NCI-H2081 treated with DMSO at 0.1 percent for 48 hours (cell line): ENCODE measurements around the gene SLC43A1.
"Not testable (repeated sequence)": the region's sequence is repeated elsewhere in the genome, so short reads cannot be mapped to it uniquely, and the experiment has no call there.

Experiments
- DNase-seq: peaks from one replicate; lab custom pipeline; 2025; lab: John Stamatoyannopoulos, UW

The SLC43A1 gene

GRCh38 chr11:57515332-57516060 is at the start of gene SLC43A1:
Gene SLC43A1, minus strand, starts transcription at chr11:57515702. Its CDS starts 1,591 bp downstream, at chr11:57514111.
- no peak for DNase-seq

GRCh38 chr11:57562596-57562995 is 47.1 kb upstream of the SLC43A1 start:
- DNase-seq = no peak

GRCh38 chr11:57560146-57560545 is 44.6 kb upstream of the SLC43A1 start:
- no peak for DNase-seq

DNA sequence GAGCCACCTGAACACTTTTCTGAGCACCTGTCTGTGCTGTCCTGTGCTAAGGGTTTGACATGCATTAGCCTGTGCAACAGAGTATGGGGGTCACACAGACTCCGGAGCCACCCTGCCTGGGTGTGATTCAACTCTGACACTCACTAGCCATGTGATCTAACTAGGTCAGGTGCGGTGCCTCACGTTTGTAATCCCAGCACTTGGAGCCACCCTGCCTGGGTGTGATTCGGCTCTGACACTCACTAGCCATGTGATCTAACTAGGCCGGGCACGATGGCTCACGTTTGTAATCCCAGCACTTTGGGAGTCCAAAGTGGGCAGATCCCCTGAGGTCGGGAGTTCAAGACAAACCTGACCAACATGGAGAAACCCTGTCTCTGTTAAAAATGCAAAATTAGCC is 40.5 kb upstream of the SLC43A1 start:
- DNase-seq = no peak

- no peak for DNase-seq
Observed at GRCh38 chr11:57555393-57555792, 39.9 kb upstream of the SLC43A1 start.

DNA sequence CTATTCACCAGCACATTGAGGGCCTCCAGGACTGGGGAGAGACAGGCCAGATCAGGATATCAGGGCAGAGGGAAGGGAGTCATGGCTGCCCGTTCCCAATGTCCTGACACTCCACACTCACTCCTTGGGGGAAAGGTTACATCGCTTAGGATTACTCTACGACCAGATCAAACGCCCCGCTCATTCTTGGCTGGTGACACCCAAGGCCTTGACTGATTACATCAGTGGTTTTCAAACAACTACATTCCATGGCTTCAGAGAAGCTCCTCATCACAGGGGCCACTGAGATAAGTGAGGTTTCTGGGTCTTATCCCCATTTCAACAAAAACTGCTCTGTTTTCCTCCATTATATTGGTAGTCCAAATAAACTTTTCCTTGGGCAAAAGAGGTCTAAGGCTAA is 37.0 kb upstream of the SLC43A1 start:
- no peak for DNase-seq

DNA sequence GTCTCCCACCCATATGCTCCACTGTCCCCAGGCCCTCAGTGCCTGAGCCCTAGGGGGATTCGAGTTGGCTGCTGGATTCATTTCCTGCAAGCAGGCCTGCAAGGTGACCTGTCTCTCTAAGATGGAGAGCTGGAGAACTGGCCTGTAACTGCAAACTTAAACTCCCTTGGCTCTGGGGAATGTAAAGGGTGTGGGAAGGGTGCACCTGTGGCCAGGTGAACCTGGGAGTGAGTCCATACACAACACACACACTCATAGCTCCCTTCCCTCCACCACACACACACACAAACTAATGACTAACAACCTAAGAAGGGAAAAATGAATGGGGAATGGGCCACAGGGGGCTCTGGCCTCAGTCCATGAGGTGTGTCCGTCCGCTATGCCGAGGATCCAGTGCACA is 36.4 kb upstream of the SLC43A1 start:
- no peak for DNase-seq

- DNase-seq = no peak
Observed at GRCh38 chr11:57549983-57550382, 34.5 kb upstream of the SLC43A1 start.

DNA sequence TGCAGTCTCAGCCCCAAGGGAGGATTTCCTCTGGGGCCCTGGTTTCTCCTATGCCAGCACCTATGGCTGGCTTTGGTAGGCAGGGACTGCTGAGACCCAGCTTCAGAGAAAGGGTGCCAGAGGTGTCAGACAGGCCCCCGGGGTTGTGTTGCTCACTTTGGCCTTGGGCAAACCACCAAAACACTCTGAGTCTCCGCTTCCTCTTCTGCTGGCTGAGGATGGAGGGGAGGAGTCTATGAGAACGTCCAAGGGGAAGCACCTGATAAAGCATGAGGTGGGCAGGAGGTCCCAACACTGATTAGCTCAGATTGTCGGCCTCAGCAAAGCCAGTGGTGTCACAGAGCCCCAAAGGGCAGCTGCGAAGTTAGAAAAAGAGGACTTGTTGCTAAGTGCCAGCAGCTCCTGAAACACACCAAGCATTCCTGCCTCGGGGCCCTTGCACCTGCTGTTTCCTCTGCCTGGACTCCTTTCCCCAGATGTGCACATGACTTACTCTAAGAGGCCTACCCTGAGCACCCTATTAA is 32.4 kb upstream of the SLC43A1 start:
- DNase-seq = no peak

GRCh38 chr11:57546869-57547475 is 31.5 kb upstream of the SLC43A1 start:
- no peak for DNase-seq

GRCh38 chr11:57546451-57546850 is 30.9 kb upstream of the SLC43A1 start:
- DNase-seq = no peak

- DNase-seq = no peak
Observed at GRCh38 chr11:57545883-57546282, 30.4 kb upstream of the SLC43A1 start.

DNA sequence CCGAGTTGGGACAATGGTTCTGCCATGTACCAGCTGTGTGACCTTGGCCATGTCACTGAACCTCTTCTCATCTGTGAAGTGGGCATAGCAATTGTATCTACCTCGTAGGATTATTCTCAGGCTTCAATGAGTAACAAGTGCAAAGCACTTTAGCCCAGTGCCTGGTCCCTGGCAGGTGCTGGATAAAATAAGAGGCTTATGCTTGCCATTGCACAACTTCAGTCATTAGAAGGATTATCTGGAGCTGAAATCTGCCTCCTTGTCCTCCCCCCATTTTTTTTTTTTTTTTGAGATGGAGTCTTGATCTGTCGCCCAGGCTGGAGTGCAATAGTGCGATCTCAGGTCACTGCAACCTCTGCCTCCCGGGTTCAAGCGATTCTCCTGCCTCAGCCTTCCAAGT is 29.1 kb upstream of the SLC43A1 start:
- no peak for DNase-seq

DNA sequence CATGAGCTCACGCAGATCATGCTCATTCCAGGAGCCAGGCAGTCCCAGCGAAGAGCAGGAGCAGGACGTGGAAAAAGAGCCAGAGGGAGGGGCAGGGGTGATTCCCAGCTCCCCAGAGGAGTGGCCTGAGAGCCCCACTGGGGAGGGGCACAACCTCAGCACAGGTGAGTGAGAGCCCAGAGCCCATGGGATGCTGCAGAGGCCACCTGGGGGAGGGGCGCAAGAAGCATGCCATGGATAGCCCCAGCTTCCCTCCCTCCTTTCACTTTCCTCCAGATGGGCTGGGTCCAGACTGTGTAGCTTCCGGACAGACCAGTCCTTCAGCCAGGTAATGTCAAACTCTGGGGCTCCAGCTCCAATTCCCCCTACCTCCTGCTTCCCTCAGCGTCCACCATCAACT is 28.1 kb upstream of the SLC43A1 start:
- DNase-seq = no peak

- DNase-seq = no peak
Observed at GRCh38 chr11:57542582-57542981, 27.1 kb upstream of the SLC43A1 start.

- DNase-seq = no peak
Observed at GRCh38 chr11:57541169-57541568, 25.7 kb upstream of the SLC43A1 start.

GRCh38 chr11:57539342-57539741 is 23.8 kb upstream of the SLC43A1 start:
- no peak for DNase-seq

GRCh38 chr11:57536947-57537619 is 21.6 kb upstream of the SLC43A1 start, which contains the start of gene SMTNL1:
Gene SMTNL1, plus strand, starts transcription at chr11:57537595. Its CDS starts 5,048 bp downstream, at chr11:57542643.
- no peak for DNase-seq

DNA sequence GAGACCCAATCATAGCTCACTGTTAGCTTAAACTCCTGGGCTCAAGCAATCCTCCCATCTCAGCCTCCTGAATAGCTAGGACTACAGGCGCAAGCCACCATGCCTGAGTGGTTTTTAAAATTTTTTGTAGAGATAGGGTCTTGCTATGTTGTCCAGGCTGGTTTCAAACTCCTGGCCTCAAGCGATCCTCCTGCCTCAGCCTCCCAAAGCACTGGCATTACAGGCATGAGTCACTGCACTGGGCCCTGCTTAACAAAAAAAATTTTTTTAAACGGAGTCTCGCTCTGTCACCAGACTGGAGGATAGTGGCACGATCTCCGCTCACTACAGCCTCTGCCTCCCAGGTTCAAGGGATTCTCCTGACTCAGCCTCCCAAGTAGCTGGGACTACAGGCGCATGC is 18.9 kb upstream of the SLC43A1 start:
- not testable (repeated sequence) for DNase-seq

DNA sequence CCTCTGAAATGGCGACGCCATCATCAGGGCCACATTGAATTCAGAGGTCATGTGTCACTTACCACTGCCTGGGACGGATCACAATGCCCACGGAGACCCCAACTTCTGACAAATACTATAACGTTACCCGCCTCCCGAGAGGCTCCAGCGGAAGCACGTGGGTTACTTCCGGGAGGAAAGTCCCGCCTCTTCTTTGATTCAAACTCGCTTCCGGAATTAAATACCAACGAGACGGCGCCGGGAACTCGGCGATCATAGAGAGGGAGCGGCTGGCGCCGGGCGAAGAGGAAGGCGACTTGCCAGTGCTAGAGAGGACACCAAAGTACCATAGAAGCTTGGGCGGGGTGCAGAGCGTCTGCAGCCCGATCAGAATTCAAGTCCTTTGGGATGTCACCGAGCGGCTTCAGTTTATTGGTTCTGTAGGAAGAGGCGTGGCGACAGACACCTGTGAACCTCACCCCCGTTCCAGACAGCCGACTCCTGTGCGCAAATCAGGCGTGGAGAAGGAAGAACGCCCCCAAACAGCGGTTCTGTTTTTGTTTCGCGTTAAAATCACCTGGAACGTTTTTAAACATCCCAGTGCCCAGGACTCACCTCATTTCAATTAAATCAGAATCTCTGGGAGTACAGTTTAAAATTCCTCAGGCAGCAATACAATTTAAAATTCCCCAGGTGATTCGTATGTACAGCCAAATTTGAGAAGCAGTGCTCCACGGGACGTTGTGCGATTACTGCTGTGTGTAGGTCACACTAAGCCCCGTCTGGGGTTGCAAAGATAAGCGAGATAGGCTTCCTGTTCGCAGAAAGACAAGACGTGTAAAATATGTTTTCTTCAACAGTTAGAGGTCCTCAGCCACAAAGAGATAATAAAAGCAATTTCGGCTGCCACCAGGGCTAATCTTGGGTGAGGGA is 15.3 kb upstream of the SLC43A1 start, which contains the start of gene TIMM10:
Gene TIMM10 (minus strand): TSS at position 159 of the 912 bp plus-strand sequence. CDS start 565 bp downstream, outside the sequence.
- peak; percentile 97 for DNase-seq

DNA sequence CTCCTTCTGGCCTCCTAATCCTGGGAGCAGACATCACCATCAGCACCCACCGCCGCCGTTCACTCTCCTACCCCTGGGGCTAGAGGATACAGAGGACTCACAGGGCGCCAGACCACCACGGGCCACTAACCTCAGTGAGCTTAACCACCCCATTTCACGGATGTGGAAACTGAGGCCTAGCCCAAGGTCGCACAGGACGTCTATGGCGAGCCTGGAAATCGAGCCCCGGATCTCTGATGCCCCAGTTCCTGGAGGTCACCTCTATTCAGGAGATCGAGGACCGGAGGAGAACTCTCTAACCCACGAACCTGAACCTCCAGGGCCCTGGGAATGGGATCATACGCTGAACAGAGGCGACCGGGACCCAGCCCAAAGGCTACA is 14.7 kb upstream of the SLC43A1 start:
- no peak for DNase-seq

DNA sequence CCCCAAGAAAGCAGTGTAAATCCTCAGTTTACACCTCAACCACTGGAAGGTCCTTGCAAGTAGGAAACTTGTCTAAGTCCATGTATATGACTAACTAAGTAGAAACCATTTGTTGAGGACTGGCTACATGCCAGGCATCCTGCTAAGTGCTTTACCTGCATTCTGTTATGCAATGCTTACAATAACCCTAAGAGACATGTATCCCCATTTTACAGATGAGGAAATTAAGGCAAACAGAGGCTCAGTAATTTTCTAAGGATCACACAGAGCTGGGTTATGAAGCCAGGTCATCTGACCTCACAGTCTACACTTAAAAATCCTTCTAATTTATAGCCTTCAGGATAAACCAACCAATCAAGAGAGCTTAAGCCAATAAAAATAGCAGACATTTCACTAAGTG is 13.5 kb upstream of the SLC43A1 start:
- no peak for DNase-seq
